Suprapubic skin (tissue), 4 donors: ENCODE data around the gene KCNIP4.

Experiments
- EP300 ChIP-seq: sonication (generic); formaldehyde crosslinking; IDR thresholded peaks from one replicate; pipeline ENCODE4 v1.6.1; 2017; ENCODE audit warnings: antibody characterized with exemption
- POLR2A ChIP-seq, 2 donors: fragments of 450-650 bp; IDR thresholded peaks; one replicate each; pipeline ENCODE4 v1.6.1; 2017; ENCODE audit warnings: antibody characterized with exemption in 2 of 2, mild to moderate bottlenecking in 2 of 2, moderate library complexity in 2 of 2
- POLR2AphosphoS5 ChIP-seq, 3 donors: sonication (generic); formaldehyde crosslinking; IDR thresholded peaks; one replicate each; pipeline ENCODE4 v1.6.1; 2017; ENCODE audit warnings: antibody characterized with exemption in 3 of 3
- TF ChIP-seq, protein P1 (sequence below), 2 donors: fragments of 200-600 bp in 1 of 2; fragments of 450-650 bp in 1 of 2; sonication (generic) in 1 of 2; IDR thresholded peaks; one replicate each; pipeline ENCODE4 v1.5.1; 2016 to 2019; ENCODE audit warnings: antibody characterized with exemption in 2 of 2, mild to moderate bottlenecking in 1 of 2, moderate library complexity in 1 of 2

GRCh38 chr4:20926529-20926928, 1022.0 kb downstream of the KCNIP4 start:
- TF ChIP-seq, protein P1, sequence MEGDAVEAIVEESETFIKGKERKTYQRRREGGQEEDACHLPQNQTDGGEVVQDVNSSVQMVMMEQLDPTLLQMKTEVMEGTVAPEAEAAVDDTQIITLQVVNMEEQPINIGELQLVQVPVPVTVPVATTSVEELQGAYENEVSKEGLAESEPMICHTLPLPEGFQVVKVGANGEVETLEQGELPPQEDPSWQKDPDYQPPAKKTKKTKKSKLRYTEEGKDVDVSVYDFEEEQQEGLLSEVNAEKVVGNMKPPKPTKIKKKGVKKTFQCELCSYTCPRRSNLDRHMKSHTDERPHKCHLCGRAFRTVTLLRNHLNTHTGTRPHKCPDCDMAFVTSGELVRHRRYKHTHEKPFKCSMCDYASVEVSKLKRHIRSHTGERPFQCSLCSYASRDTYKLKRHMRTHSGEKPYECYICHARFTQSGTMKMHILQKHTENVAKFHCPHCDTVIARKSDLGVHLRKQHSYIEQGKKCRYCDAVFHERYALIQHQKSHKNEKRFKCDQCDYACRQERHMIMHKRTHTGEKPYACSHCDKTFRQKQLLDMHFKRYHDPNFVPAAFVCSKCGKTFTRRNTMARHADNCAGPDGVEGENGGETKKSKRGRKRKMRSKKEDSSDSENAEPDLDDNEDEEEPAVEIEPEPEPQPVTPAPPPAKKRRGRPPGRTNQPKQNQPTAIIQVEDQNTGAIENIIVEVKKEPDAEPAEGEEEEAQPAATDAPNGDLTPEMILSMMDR (IDR thresholded peaks at IDR 0.05) = no peak
- TF ChIP-seq POLR2A (IDR thresholded peaks at IDR 0.05) (no peak), EP300 (no peak), POLR2AphosphoS5 (IDR thresholded peaks at IDR 0.05) (no peak)
